ENCODE data around the gene GIPC1. TPM values are rescaled to one million over a fixed set of nuclear protein-coding genes. Genes with fewer than 3 reads are reported as not detected.

GIPC1 gene
- total RNA-seq, 2 donors from 2014 or later: 68.6 to 72.6 TPM

- Mint-ChIP-seq H3K36me3 (ENCODE audit: low read depth) (peaks cover 52% of the 10 kb centered on the region), H3K27ac (no peak overlapping the region), H3K4me3 (no peak overlapping the region), H3K4me1 (no peaks in the 10 kb centered on the region), H3K9me3 (no peaks in the 10 kb centered on the region), H3K27me3 (ENCODE audit: insufficient read depth) (no peaks in the 10 kb centered on the region)
- WGBS, 2 experiments (ENCODE audit: insufficient coverage in 1 of 2, insufficient read length in 1 of 2): 93 to 95% methylated on average over 8 to 14 of the region's 14 CpGs
- no peaks in the 10 kb centered on the region for H3K9me3 ChIP-seq (ENCODE audit: control insufficient read depth, low read length)
- no peak overlapping the region for H3K27ac ChIP-seq (ENCODE audit: low read depth, low read length)
- TF ChIP-seq CTCF (conservative IDR thresholded peaks at IDR 0.05): no peak
- no peak overlapping the region for H3K4me3 ChIP-seq (ENCODE audit: low read length)
- peaks cover 37% of the 10 kb centered on the region for H3K36me3 ChIP-seq (ENCODE audit: control insufficient read depth, insufficient read depth, low read length)
- DNase-seq: no peak
- no peaks in the 10 kb centered on the region for H3K4me1 ChIP-seq (ENCODE audit: control insufficient read depth, insufficient read depth, low read length)
- H3K9ac ChIP-seq (ENCODE audit: extremely low read depth, low read length, poor library complexity, severe bottlenecking): no peak overlapping the region
- H3K27me3 ChIP-seq (ENCODE audit: control insufficient read depth, insufficient read depth, low read length, poor library complexity, severe bottlenecking): no peaks in the 10 kb centered on the region
Measured at GRCh38 chr19:14443632-14444216, 52.2 kb downstream of the GIPC1 start.

- Histone ChIP-seq H3K4me3 (ENCODE audit: low read length) (no peak overlapping the region), H3K27ac (ENCODE audit: low read depth, low read length) (no peak overlapping the region), H3K4me1 (ENCODE audit: control insufficient read depth, insufficient read depth, low read length) (no peaks in the 10 kb centered on the region), H3K9ac (ENCODE audit: extremely low read depth, low read length, poor library complexity, severe bottlenecking) (no peak overlapping the region), H3K36me3 (ENCODE audit: control insufficient read depth, insufficient read depth, low read length) (peaks cover 37% of the 10 kb centered on the region), H3K27me3 (ENCODE audit: control insufficient read depth, insufficient read depth, low read length, poor library complexity, severe bottlenecking) (no peaks in the 10 kb centered on the region), H3K9me3 (ENCODE audit: control insufficient read depth, low read length) (no peaks in the 10 kb centered on the region)
- TF ChIP-seq CTCF (conservative IDR thresholded peaks at IDR 0.05): no peak
- Mint-ChIP-seq H3K36me3 (ENCODE audit: low read depth) (peaks cover 47% of the 10 kb centered on the region), H3K27me3 (ENCODE audit: insufficient read depth) (no peaks in the 10 kb centered on the region), H3K27ac (peak overlapping the region; percentile 59), H3K4me1 (no peaks in the 10 kb centered on the region), H3K9me3 (no peaks in the 10 kb centered on the region), H3K4me3 (no peak overlapping the region)
- DNase-seq: no peak
- WGBS, 2 experiments (ENCODE audit: insufficient coverage in 1 of 2, insufficient read length in 1 of 2): 89 to 96% methylated on average over 3 to 15 of the region's 16 CpGs
Measured at GRCh38 chr19:14442891-14443631, 52.9 kb downstream of the GIPC1 start.

GRCh38 chr19:14441041-14441938 is 54.6 kb downstream of the GIPC1 start:
- no peak overlapping the region for H3K4me3 ChIP-seq (ENCODE audit: low read length)
- Mint-ChIP-seq H3K27me3 (ENCODE audit: insufficient read depth) (no peaks in the 10 kb centered on the region), H3K4me3 (no peak overlapping the region), H3K36me3 (ENCODE audit: low read depth) (peaks cover 35% of the 10 kb centered on the region), H3K4me1 (no peaks in the 10 kb centered on the region), H3K27ac (no peak overlapping the region), H3K9me3 (no peaks in the 10 kb centered on the region)
- peaks cover 38% of the 10 kb centered on the region for H3K36me3 ChIP-seq (ENCODE audit: control insufficient read depth, insufficient read depth, low read length)
- H3K27ac ChIP-seq (ENCODE audit: low read depth, low read length): no peak overlapping the region
- no peak for DNase-seq
- no peaks in the 10 kb centered on the region for H3K27me3 ChIP-seq (ENCODE audit: control insufficient read depth, insufficient read depth, low read length, poor library complexity, severe bottlenecking)
- no peaks in the 10 kb centered on the region for H3K4me1 ChIP-seq (ENCODE audit: control insufficient read depth, insufficient read depth, low read length)
- TF ChIP-seq CTCF (conservative IDR thresholded peaks at IDR 0.05): no peak
- H3K9ac ChIP-seq (ENCODE audit: extremely low read depth, low read length, poor library complexity, severe bottlenecking): no peak overlapping the region
- H3K9me3 ChIP-seq (ENCODE audit: control insufficient read depth, low read length): no peaks in the 10 kb centered on the region
- 94 to 95% methylated on average over 17 to 34 of the region's 34 CpGs for WGBS, 2 experiments (ENCODE audit: insufficient coverage in 1 of 2, insufficient read length in 1 of 2)
